ENCODE data around the gene TGFBR3. TPM values are rescaled to one million over a fixed set of nuclear protein-coding genes. Genes with fewer than 3 reads are reported as not detected.

Gene TGFBR3
- total RNA-seq, 1 donor from 2014 or later = 0.60 TPM

- intact Hi-C loops (cut with micrococcal nuclease) = no loop called here
- H3K27ac Mint-ChIP-seq = no peak overlapping the region
Observed at GRCh38 chr1:91919962-91920361, 34.0 kb upstream of the TGFBR3 start.

GRCh38 chr1:91916811-91917460 is 31.0 kb upstream of the TGFBR3 start:
- intact Hi-C loops (cut with micrococcal nuclease) = no loop called here
- peaks cover 2% of the 10 kb centered on the region for H3K27me3 Mint-ChIP-seq
- POLR2A ChIA-PET = no interaction called here
- no peak for DNase-seq
- H3K4me1 Mint-ChIP-seq = no peaks in the 10 kb centered on the region
- CTCF ChIA-PET = no interaction called here
- no peak overlapping the region for H3K27ac Mint-ChIP-seq
- no peak overlapping the region for H3K4me3 Mint-ChIP-seq
- TF ChIP-seq, protein P1, sequence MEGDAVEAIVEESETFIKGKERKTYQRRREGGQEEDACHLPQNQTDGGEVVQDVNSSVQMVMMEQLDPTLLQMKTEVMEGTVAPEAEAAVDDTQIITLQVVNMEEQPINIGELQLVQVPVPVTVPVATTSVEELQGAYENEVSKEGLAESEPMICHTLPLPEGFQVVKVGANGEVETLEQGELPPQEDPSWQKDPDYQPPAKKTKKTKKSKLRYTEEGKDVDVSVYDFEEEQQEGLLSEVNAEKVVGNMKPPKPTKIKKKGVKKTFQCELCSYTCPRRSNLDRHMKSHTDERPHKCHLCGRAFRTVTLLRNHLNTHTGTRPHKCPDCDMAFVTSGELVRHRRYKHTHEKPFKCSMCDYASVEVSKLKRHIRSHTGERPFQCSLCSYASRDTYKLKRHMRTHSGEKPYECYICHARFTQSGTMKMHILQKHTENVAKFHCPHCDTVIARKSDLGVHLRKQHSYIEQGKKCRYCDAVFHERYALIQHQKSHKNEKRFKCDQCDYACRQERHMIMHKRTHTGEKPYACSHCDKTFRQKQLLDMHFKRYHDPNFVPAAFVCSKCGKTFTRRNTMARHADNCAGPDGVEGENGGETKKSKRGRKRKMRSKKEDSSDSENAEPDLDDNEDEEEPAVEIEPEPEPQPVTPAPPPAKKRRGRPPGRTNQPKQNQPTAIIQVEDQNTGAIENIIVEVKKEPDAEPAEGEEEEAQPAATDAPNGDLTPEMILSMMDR (IDR thresholded peaks at IDR 0.05) = no peak
- ATAC-seq (ENCODE audit: low read depth) = no peak
- no peaks in the 10 kb centered on the region for H3K36me3 Mint-ChIP-seq (ENCODE audit: low read depth)
- no peaks in the 10 kb centered on the region for H3K9me3 Mint-ChIP-seq

More at GRCh38 chr1:91919962-91920361, 34.0 kb upstream of the TGFBR3 start:
- no peak overlapping the region for H3K4me3 Mint-ChIP-seq
- no peaks in the 10 kb centered on the region for H3K9me3 Mint-ChIP-seq
- TF ChIP-seq, protein P1 (IDR thresholded peaks at IDR 0.05) = no peak
- H3K27me3 Mint-ChIP-seq = peaks cover 2% of the 10 kb centered on the region
- H3K4me1 Mint-ChIP-seq = no peaks in the 10 kb centered on the region
- no peaks in the 10 kb centered on the region for H3K36me3 Mint-ChIP-seq (ENCODE audit: low read depth)
- POLR2A ChIA-PET = no interaction called here
- no peak for DNase-seq
- no peak for ATAC-seq (ENCODE audit: low read depth)
- CTCF ChIA-PET = no interaction called here

DNA sequence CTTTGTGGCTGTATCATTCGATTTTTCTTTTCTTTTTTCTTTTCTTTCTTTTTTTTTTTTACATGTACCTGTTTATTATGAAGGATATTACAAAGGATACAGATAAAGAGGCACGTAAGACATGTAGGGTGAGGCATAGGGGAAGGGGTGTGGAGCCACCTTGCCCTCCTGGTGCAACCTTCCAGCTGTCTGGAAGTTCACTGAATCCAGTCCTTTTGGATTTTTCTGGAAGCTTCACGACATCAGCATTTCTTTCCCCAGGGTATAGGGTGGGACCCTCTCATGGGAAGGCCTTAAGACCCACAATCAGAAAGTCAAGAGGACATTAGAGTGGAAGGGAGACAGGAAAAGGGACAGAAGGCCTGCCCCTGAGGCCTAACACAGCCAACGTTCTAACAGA is 30.1 kb upstream of the TGFBR3 start:
- Mint-ChIP-seq H3K27ac (no peak overlapping the region), H3K27me3 (peaks cover 2% of the 10 kb centered on the region), H3K4me3 (no peak overlapping the region), H3K36me3 (ENCODE audit: low read depth) (no peaks in the 10 kb centered on the region), H3K9me3 (no peaks in the 10 kb centered on the region), H3K4me1 (no peaks in the 10 kb centered on the region)
- ATAC-seq (ENCODE audit: low read depth) = no peak
- TF ChIP-seq, protein P1 (IDR thresholded peaks at IDR 0.05) = no peak
- ChIA-PET POLR2A (no interaction called here), CTCF (no interaction called here)
- intact Hi-C loops (cut with micrococcal nuclease) = no loop called here
- no peak for DNase-seq

DNA sequence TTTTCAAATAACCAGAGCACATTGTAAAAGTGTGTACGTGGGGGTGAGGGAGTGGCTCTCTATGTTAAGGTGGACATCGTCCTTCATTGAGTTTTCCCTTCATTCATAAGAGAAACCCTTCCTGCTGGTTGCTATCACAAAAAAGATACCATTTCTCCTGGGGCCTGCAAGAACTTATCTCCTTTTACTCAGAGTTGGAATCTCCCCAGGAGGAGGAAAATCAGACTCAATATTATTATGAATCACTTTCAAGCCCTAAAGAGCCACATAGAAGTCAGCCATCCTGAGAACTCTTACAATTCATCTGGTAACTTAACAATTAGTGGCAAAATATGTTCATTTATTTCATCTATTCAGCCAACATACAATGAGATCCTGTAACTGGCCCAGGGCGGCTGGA is 27.1 kb upstream of the TGFBR3 start:
- ChIA-PET POLR2A (no interaction called here), CTCF (no interaction called here)
- DNase-seq (no peak), ATAC-seq (ENCODE audit: low read depth) (no peak)
- no peaks in the 10 kb centered on the region for H3K36me3 Mint-ChIP-seq (ENCODE audit: low read depth)
- intact Hi-C loops (cut with micrococcal nuclease) = no loop called here
- no peak overlapping the region for H3K27ac Mint-ChIP-seq
- H3K9me3 Mint-ChIP-seq = no peaks in the 10 kb centered on the region
- no peaks in the 10 kb centered on the region for H3K27me3 Mint-ChIP-seq
- H3K4me3 Mint-ChIP-seq = no peak overlapping the region
- no peaks in the 10 kb centered on the region for H3K4me1 Mint-ChIP-seq
- TF ChIP-seq, protein P1 (IDR thresholded peaks at IDR 0.05) = no peak

- H3K4me1 Mint-ChIP-seq = no peaks in the 10 kb centered on the region
- POLR2A ChIA-PET = no interaction called here
- intact Hi-C loops (cut with micrococcal nuclease) = no loop called here
- no peaks in the 10 kb centered on the region for H3K36me3 Mint-ChIP-seq (ENCODE audit: low read depth)
- CTCF ChIA-PET = no interaction called here
- TF ChIP-seq, protein P1 (IDR thresholded peaks at IDR 0.05) = no peak
- ATAC-seq (ENCODE audit: low read depth) (no peak), DNase-seq (no peak)
- no peak overlapping the region for H3K4me3 Mint-ChIP-seq
- no peak overlapping the region for H3K27ac Mint-ChIP-seq
- no peaks in the 10 kb centered on the region for H3K9me3 Mint-ChIP-seq
- H3K27me3 Mint-ChIP-seq = no peaks in the 10 kb centered on the region
Observed at GRCh38 chr1:91912266-91912665, 26.3 kb upstream of the TGFBR3 start.

All from activated B cell treated with CpG ODN at 0.5 μM for 24 hours (primary cell).